Stimulated activated CD8-positive, alpha-beta memory T cell treated with anti-CD3 and anti-CD28 coated beads, Interleukin-7, amount 100 ng/mL, for 24 hours (primary cell): ENCODE data around the gene SET.
"Not testable (repeated sequence)": the region's sequence is repeated elsewhere in the genome, so short reads cannot be mapped to it uniquely, and the experiment has no call there.

Experiments used
- DNase-seq: peaks from one replicate; pipeline ENCODE4 v3.0.0-alpha.2; 2020; ENCODE audit warnings: low read depth

The SET gene

GRCh38 chr9:128687453-128687852, 1.6 kb upstream of the SET start:
- DNase-seq: no peak

GRCh38 chr9:128689293-128689774, 312 bp downstream of the SET start:
- no peak for DNase-seq

- DNase-seq: no peak
Measured at GRCh38 chr9:128689820-128690683, 1.0 kb downstream of the SET start.

GRCh38 chr9:128690684-128691034, 1.6 kb downstream of the SET start:
- DNase-seq: no peak

- not testable (repeated sequence) for DNase-seq
Measured at GRCh38 chr9:128693738-128694137, 4.7 kb downstream of the SET start.

- DNase-seq: no peak
Measured at GRCh38 chr9:128694344-128694743, 5.3 kb downstream of the SET start.

- DNase-seq: no peak
Measured at GRCh38 chr9:128696923-128697707, 8.1 kb downstream of the SET start.

GRCh38 chr9:128699096-128699795, 10.2 kb downstream of the SET start:
- not testable (repeated sequence) for DNase-seq

- DNase-seq: no peak
Measured at GRCh38 chr9:128701227-128701854, 12.3 kb downstream of the SET start.

- peak; percentile 83 for DNase-seq
Measured at GRCh38 chr9:128702445-128702948, 13.5 kb downstream of the SET start, which contains the start of gene PKN3. PKN3 (plus strand) TSS chr9:128702503; CDS start chr9:128702916, 413 bp downstream.

- DNase-seq: no peak
Measured at GRCh38 chr9:128702949-128703615, 14.1 kb downstream of the SET start.

GRCh38 chr9:128703616-128704355, 14.8 kb downstream of the SET start:
- DNase-seq: no peak

- no peak for DNase-seq
Measured at GRCh38 chr9:128704356-128704670, 15.3 kb downstream of the SET start.

GRCh38 chr9:128705051-128705965, 16.3 kb downstream of the SET start:
- no peak for DNase-seq

- no peak for DNase-seq
Measured at GRCh38 chr9:128706045-128706444, 17.0 kb downstream of the SET start.

GRCh38 chr9:128706671-128707381, 17.8 kb downstream of the SET start:
- no peak for DNase-seq

- DNase-seq: no peak
Measured at GRCh38 chr9:128707446-128707845, 18.4 kb downstream of the SET start.

GRCh38 chr9:128712451-128713410, 23.7 kb downstream of the SET start:
- DNase-seq: no peak
